GM21381 (cell line): ENCODE data around the gene NKX2-3.

Experiments used
- ATAC-seq: cut with Tn5 transposase; IDR thresholded peaks from one replicate; pipeline ENCODE4 v1.9.1; 2021; ENCODE audit warnings: mild to moderate bottlenecking, moderate library complexity; ENCODE audit not compliant: unreplicated experiment

Gene NKX2-3

GRCh38 chr10:99532687-99533495 is at the start of gene NKX2-3:
Gene NKX2-3 (plus strand): TSS chr10:99532942. CDS start chr10:99533132, 190 bp downstream.
- ATAC-seq, result peak; percentile 68

DNA sequence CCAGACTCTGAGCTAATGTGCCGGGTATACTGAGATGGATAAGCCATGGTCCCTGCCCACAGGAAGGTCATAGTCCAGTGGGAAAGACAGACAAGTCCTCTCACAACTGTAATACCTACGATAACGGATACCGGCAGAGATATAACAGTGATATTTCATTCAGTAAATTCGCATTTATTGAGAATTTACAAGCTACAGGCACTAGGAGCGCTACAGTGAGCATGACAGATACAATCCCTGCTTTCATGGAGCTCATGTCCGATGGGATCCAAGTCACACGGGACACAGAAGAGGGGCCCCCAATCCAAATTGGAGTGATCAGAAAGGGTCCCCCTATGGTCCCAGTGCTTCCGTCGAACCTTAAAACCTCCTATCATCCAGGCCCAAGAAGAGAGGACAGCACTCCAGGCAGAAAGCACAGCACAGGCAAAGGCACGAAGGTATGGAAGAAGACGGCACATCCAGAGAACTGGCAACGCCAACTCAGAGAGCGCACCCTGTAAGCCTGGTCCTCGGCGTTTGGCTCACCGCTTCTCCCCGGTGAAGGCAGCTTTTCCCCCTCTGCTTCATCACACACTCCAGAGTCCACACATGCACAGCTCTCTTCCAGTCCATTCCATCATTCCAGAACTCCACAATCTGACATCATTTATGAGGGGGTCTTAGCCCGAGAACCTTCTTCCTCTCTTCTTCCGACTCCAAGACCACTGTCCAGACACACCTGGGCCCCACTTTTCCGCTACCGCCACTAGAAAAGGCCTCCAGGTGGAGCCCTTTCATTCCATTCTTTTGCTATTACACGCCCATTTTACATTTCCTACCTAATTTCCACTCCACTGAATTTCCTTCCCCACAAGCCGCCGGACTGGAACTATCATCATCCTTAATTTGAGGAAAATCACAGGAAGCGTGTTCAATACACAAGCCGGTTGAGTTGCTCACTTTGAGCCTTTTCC is 47.8 kb upstream of the NKX2-3 start:
- no peak for ATAC-seq

GRCh38 chr10:99487125-99487807 is 45.5 kb upstream of the NKX2-3 start:
- no peak for ATAC-seq

GRCh38 chr10:99489271-99489670 is 43.5 kb upstream of the NKX2-3 start:
- ATAC-seq, result no peak

GRCh38 chr10:99497343-99498025 is 35.3 kb upstream of the NKX2-3 start:
- ATAC-seq, result no peak

GRCh38 chr10:99506416-99506815 is 26.3 kb upstream of the NKX2-3 start:
- ATAC-seq, result no peak

DNA sequence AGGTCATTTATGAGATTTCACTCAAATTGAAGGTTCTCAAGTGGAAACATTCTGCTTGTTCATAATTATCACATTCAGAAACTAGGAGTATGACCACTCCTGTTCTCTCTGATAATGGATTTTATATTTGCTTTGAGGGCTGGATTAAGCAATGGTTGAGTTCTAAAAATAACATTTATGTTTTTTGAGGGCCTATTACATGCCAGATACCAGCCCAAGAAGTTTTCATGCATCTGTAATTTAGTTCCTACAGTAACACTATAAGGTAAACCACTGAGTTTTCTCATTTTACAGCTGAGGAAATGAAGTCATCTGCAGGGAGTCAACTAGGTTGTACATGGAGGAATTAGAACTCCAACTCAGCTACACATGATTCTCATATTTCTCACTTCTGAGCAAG is 25.5 kb upstream of the NKX2-3 start:
- no peak for ATAC-seq

DNA sequence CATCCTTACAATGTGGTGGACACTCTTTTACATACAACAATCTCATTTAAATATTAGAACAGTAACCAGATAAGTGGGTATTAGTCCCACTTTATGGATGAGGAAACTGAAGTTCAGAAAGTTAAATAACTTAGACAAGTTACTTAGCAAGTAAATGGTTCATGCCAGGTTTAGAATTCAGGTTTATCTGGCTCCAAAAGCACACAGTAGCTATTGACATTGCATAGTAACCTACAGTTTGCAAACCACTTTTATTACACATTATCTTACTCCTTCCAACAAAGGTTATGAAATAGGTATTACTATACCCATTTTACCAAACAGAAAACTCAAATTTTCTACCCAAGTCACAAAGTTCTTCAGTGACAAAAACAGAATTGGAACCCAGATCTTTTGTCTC is 19.7 kb upstream of the NKX2-3 start:
- no peak for ATAC-seq

GRCh38 chr10:99519690-99520039 is 13.1 kb upstream of the NKX2-3 start:
- ATAC-seq, result no peak

- ATAC-seq, result no peak
These were observed 12.5 kb upstream of the NKX2-3 start for GRCh38 chr10:99520040-99520846.

DNA sequence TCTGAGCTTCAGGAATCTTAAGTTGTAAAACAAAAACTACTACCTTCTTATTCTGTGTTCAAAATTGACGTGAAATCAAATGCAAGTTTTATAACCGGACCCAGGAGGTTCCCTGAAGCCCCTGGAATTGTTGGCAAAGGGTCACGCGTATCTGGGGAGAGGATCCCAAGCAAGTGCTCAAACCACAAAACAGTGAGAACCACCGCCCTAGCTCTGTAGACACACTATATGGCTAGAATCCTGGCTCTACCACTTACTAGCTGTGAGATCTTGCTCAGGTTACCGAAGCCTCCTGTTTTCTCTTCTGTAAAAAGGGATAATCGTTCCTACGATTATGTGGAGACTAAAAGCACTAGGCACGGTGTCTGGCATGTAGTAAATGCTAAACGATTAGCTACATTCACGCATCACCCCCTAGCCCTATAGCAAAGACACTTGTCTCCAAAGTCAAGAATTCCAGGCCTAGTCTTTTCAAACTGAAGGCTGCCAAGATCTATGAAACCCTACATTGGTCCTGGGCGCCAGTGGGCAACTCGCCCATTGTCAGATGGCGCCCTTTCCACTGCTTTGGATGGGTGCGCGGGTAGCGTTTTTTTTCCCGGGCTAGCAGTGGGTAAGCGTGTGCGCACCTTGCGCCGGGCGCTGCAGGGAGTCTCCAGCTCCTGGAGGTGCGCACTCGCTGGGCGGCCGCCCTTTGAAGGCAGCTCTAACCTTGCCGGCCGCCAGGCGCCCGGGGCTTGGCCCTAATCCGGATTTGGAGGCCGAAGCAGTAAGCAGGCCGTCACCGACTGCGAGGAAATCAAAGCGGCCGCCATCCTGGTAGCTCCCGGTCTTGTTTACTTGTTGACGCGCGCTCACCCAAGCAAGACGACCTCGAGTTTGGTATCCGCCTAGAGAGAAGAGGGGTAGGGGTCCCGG is 11.6 kb upstream of the NKX2-3 start:
- no peak for ATAC-seq

GRCh38 chr10:99521765-99522469 is 10.8 kb upstream of the NKX2-3 start:
- no peak for ATAC-seq

DNA sequence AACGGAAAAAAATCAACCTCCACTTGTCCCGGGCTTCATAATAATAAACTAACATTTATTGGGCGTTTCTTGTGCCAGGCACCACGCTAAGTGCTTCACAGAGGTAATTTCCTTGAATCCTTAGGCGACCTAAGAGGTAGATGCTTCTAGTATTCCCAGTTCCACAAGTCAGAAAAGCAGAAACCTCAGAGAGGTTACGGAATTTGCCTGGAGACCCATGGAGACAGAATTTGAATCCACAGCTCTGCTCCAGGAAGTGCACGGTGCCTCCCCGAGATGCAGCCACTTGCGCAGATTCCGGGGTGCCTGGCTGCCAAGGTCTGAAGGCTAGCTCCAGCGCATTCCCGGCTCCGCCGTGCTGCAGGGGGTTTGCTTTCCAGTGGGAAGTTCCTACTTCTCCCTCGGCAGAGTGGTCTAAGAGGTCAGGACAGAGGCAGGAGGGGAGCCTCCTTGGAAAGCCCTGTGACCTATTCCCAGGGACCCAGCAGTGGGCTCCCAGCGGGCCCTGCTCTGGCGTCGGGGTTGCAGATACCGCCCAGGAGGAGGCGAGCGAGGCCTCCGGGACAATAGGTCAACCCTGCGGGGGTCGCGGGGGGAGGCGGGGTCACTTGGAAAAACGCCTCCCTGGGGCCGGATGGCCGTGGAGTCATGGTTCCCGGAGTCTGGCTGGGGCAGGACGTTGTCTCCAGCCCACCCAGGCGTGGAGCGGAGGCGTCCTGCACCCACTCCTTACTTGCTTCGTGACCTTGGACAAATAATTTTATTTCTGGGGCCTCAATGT is 10.1 kb upstream of the NKX2-3 start:
- no peak for ATAC-seq

GRCh38 chr10:99523251-99523773 is 9.4 kb upstream of the NKX2-3 start:
- no peak for ATAC-seq

GRCh38 chr10:99524050-99524666 is 8.6 kb upstream of the NKX2-3 start:
- ATAC-seq, result no peak

- no peak for ATAC-seq
These were observed 7.9 kb upstream of the NKX2-3 start for GRCh38 chr10:99524736-99525380.
